Neural progenitor cell (in vitro differentiated cells): ENCODE measurements around the gene RNF39. TPM values are rescaled to one million over a fixed set of nuclear protein-coding genes. Genes with fewer than 3 reads are reported as not detected.

ENCODE experiments used
- DNase-seq: peaks from one replicate; pipeline ENCODE4 v3.0.0-alpha.2; 2016; ENCODE audit warnings: low spot score
- H2AFZ ChIP-seq: fragments of 200-600 bp; sonication (generic); replicated peaks from 2 replicates; pipeline ENCODE4 v1.6.1; 2016; ENCODE audit warnings: antibody characterized with exemption
- H3F3A ChIP-seq: fragments of 200-600 bp; sonication (generic); 2 replicates; pipeline ENCODE4 v1.6.1; 2016; ENCODE audit warnings: antibody characterized with exemption, low read depth
- H3K27ac ChIP-seq: fragments of 200-600 bp; sonication (generic); 2 replicates; pipeline ENCODE4 v1.5.1; 2016; ENCODE audit warnings: mild to moderate bottlenecking
- H3K27me3 ChIP-seq: fragments of 200-600 bp; sonication (generic); 2 replicates; pipeline ENCODE4 v1.6.1; 2016; ENCODE audit warnings: mild to moderate bottlenecking, moderate library complexity
- H3K36me3 ChIP-seq: fragments of 200-600 bp; sonication (generic); 2 replicates; pipeline ENCODE4 v1.5.1; 2016
- H3K4me1 ChIP-seq: fragments of 200-600 bp; sonication (generic); 2 replicates; pipeline ENCODE4 v1.6.1; 2016; ENCODE audit warnings: mixed run types
- H3K4me2 ChIP-seq: fragments of 200-600 bp; sonication (generic); 2 replicates; pipeline ENCODE4 v1.6.1; 2016
- H3K4me3 ChIP-seq: fragments of 200-600 bp; sonication (generic); 2 replicates; pipeline ENCODE4 v1.5.1; 2016
- H3K79me2 ChIP-seq: fragments of 200-600 bp; sonication (generic); 2 replicates; pipeline ENCODE4 v1.6.1; 2016; ENCODE audit warnings: low read depth
- H3K9ac ChIP-seq: fragments of 200-600 bp; sonication (generic); 2 replicates; pipeline ENCODE4 v1.6.1; 2016
- H3K9me3 ChIP-seq: fragments of 200-600 bp; sonication (generic); 2 replicates; pipeline ENCODE4 v1.5.1; 2016; ENCODE audit warnings: low read depth
- H4K20me1 ChIP-seq: fragments of 200-600 bp; sonication (generic); 2 replicates; pipeline ENCODE4 v1.6.1; 2016; ENCODE audit warnings: low read depth
- H3K27ac Mint-ChIP-seq: 3 replicates; pipeline ENCODE4 v1.8.0; 2021; ENCODE audit warnings: mixed read lengths
- H3K27me3 Mint-ChIP-seq: 2 replicates; pipeline ENCODE4 v1.8.0; 2022; ENCODE audit warnings: low read depth, mild to moderate bottlenecking, inconsistent platforms, moderate library complexity, mixed read lengths; ENCODE audit not compliant: insufficient read depth
- H3K36me3 Mint-ChIP-seq: 3 replicates; pipeline ENCODE4 v1.8.0; 2021; ENCODE audit warnings: mixed read lengths
- H3K4me1 Mint-ChIP-seq: 3 replicates; pipeline ENCODE4 v1.8.0; 2021; ENCODE audit warnings: mixed read lengths
- H3K4me3 Mint-ChIP-seq: 3 replicates; pipeline ENCODE4 v1.8.0; 2021; ENCODE audit warnings: mild to moderate bottlenecking, moderate library complexity, mixed read lengths
- H3K9me3 Mint-ChIP-seq: 3 replicates; pipeline ENCODE4 v1.8.0; 2020; ENCODE audit warnings: mixed read lengths
- CTCF ChIP-seq: fragments of 200-600 bp; sonication (generic); IDR thresholded peaks from 2 replicates; pipeline ENCODE4 v1.5.1; 2017; ENCODE audit warnings: antibody characterized with exemption, mild to moderate bottlenecking
- EZH2 ChIP-seq: fragments of 200-600 bp; sonication (generic); IDR thresholded peaks from 2 replicates; pipeline ENCODE4 v1.6.1; 2017; ENCODE audit warnings: antibody characterized with exemption, mild to moderate bottlenecking, moderate library complexity
- EZH2phosphoT487 ChIP-seq: fragments of 200-600 bp; sonication (generic); IDR thresholded peaks from 2 replicates; pipeline ENCODE4 v1.6.1; 2017; ENCODE audit warnings: antibody characterized with exemption
- total RNA-seq: library from RNA; depleted of rRNA; stranded (reverse); fragments of >200 nt; gene quantifications from 2 replicates; pipeline ENCODE4 v1.2.3, GENCODE V29; 2015; ENCODE audit warnings: low replicate concordance

The RNF39 gene
- total RNA-seq, 1 donor from 2014 or later: not detected

- Mint-ChIP-seq H3K27ac (no peak overlapping the region), H3K4me1 (peaks cover 35% of the 10 kb centered on the region), H3K9me3 (no peaks in the 10 kb centered on the region), H3K4me3 (peak overlapping the region; percentile 64), H3K36me3 (peaks cover 4% of the 10 kb centered on the region), H3K27me3 (peaks cover 4% of the 10 kb centered on the region)
- peaks cover 12% of the 10 kb centered on the region for H3F3A ChIP-seq
- peaks cover 6% of the 10 kb centered on the region for H3K36me3 ChIP-seq
- TF ChIP-seq CTCF: no peak
- H3K4me2 ChIP-seq: no peak overlapping the region
- H2AFZ ChIP-seq: no peak overlapping the region
- no peak overlapping the region for H3K9ac ChIP-seq
- H3K9me3 ChIP-seq: no peaks in the 10 kb centered on the region
- H3K4me3 ChIP-seq: no peak overlapping the region
- no peaks in the 10 kb centered on the region for H3K27me3 ChIP-seq
- no peak for DNase-seq
- peaks cover 29% of the 10 kb centered on the region for H3K79me2 ChIP-seq
- peaks cover 21% of the 10 kb centered on the region for H3K4me1 ChIP-seq
- H4K20me1 ChIP-seq: no peaks in the 10 kb centered on the region
- H3K27ac ChIP-seq: no peak overlapping the region
Observed at GRCh38 chr6:30063315-30063714, 12.3 kb downstream of the RNF39 start.

- no peak for TF ChIP-seq EZH2
- no peak for TF ChIP-seq CTCF
- no peak for TF ChIP-seq EZH2phosphoT487
- Mint-ChIP-seq H3K27ac (no peak overlapping the region), H3K36me3 (peaks cover 4% of the 10 kb centered on the region), H3K4me1 (peaks cover 28% of the 10 kb centered on the region), H3K27me3 (peaks cover 4% of the 10 kb centered on the region), H3K4me3 (peak overlapping the region; percentile 97), H3K9me3 (no peaks in the 10 kb centered on the region)
- H3K4me2 ChIP-seq: peak overlapping the region; percentile 94
- no peaks in the 10 kb centered on the region for H3K27me3 ChIP-seq
- peaks cover 6% of the 10 kb centered on the region for H3K36me3 ChIP-seq
- H2AFZ ChIP-seq: no peak overlapping the region
- no peak overlapping the region for H3K9ac ChIP-seq
- H3K4me1 ChIP-seq: peaks cover 18% of the 10 kb centered on the region
- no peak for DNase-seq
- no peak overlapping the region for H3K27ac ChIP-seq
- H3K79me2 ChIP-seq: peaks cover 25% of the 10 kb centered on the region
- no peaks in the 10 kb centered on the region for H4K20me1 ChIP-seq
- H3K4me3 ChIP-seq: peak overlapping the region; percentile 98
- no peaks in the 10 kb centered on the region for H3K9me3 ChIP-seq
- H3F3A ChIP-seq: peaks cover 12% of the 10 kb centered on the region
Observed at GRCh38 chr6:30062471-30063178, 12.9 kb downstream of the RNF39 start.

- Histone ChIP-seq H3F3A (peaks cover 9% of the 10 kb centered on the region), H3K27ac (no peak overlapping the region), H3K36me3 (peaks cover 6% of the 10 kb centered on the region), H3K79me2 (peaks cover 23% of the 10 kb centered on the region), H2AFZ (peak overlapping the region; percentile 85), H3K4me1 (peaks cover 17% of the 10 kb centered on the region), H4K20me1 (no peaks in the 10 kb centered on the region), H3K9me3 (no peaks in the 10 kb centered on the region), H3K27me3 (no peaks in the 10 kb centered on the region), H3K4me3 (peak overlapping the region; percentile 98), H3K4me2 (peak overlapping the region; percentile 94), H3K9ac (peak overlapping the region; percentile 53)
- Mint-ChIP-seq H3K27ac (peak overlapping the region; percentile 88), H3K4me3 (peak overlapping the region; percentile 97), H3K4me1 (peaks cover 26% of the 10 kb centered on the region), H3K27me3 (peaks cover 3% of the 10 kb centered on the region), H3K36me3 (peaks cover 4% of the 10 kb centered on the region), H3K9me3 (no peaks in the 10 kb centered on the region)
- TF ChIP-seq EZH2phosphoT487 (no peak), EZH2 (no peak), CTCF (no peak)
- no peak for DNase-seq
Observed at GRCh38 chr6:30061858-30062458, 13.6 kb downstream of the RNF39 start.
